Measurements from ENCODE around the gene NKD2. TPM values are rescaled to one million over a fixed set of nuclear protein-coding genes. Genes with fewer than 3 reads are reported as not detected.

NKD2 gene
- total RNA-seq, 1 donor from 2014 or later: 4.3 TPM

GRCh38 chr5:1027631-1028441 lies 19.2 kb downstream of the NKD2 start:
- intact Hi-C loops (cut with micrococcal nuclease): no loop called here

- intact Hi-C loops (cut with micrococcal nuclease): no loop called here
Observed at GRCh38 chr5:1028481-1029281, 20.1 kb downstream of the NKD2 start.

- intact Hi-C loops (cut with micrococcal nuclease): no loop called here
Observed at GRCh38 chr5:1029282-1029944, 20.8 kb downstream of the NKD2 start.

- intact Hi-C loops (cut with micrococcal nuclease): no loop called here
Observed at GRCh38 chr5:1029945-1030625, 21.5 kb downstream of the NKD2 start.

GRCh38 chr5:1030801-1031271 lies 22.2 kb downstream of the NKD2 start:
- intact Hi-C loops (cut with micrococcal nuclease): no loop called here

GRCh38 chr5:1031306-1031959 lies 22.8 kb downstream of the NKD2 start:
- intact Hi-C loops (cut with micrococcal nuclease): no loop called here

GRCh38 chr5:1032011-1032410 lies 23.4 kb downstream of the NKD2 start:
- intact Hi-C loops (cut with micrococcal nuclease): no loop called here

- intact Hi-C loops (cut with micrococcal nuclease): no loop called here
Observed at GRCh38 chr5:1032551-1033027, 24.0 kb downstream of the NKD2 start.

GRCh38 chr5:1033178-1033577 lies 24.6 kb downstream of the NKD2 start:
- intact Hi-C loops (cut with micrococcal nuclease): no loop called here

GRCh38 chr5:1033606-1034420 lies 25.2 kb downstream of the NKD2 start:
- intact Hi-C loops (cut with micrococcal nuclease): no loop called here

GRCh38 chr5:1034421-1034905 lies 25.9 kb downstream of the NKD2 start:
- intact Hi-C loops (cut with micrococcal nuclease): no loop called here

GRCh38 chr5:1034986-1035385 lies 26.4 kb downstream of the NKD2 start:
- intact Hi-C loops (cut with micrococcal nuclease): no loop called here

- intact Hi-C loops (cut with micrococcal nuclease): no loop called here
Observed at GRCh38 chr5:1035421-1036405, 27.1 kb downstream of the NKD2 start.

- intact Hi-C loops (cut with micrococcal nuclease): no loop called here
Observed at GRCh38 chr5:1036504-1037122, 28.0 kb downstream of the NKD2 start.

GRCh38 chr5:1037123-1037670 lies 28.6 kb downstream of the NKD2 start:
- intact Hi-C loops (cut with micrococcal nuclease): no loop called here

- intact Hi-C loops (cut with micrococcal nuclease): no loop called here
Observed at GRCh38 chr5:1037671-1038416, 29.2 kb downstream of the NKD2 start.

Measured in T-helper 1 cell treated with Interleukin-12 subunit alpha and Interleukin-12 subunit beta and Interleukin-4 antibody, amounts not matched to agents 30 ng/mL and 1 ng/mL, for 36 hours (primary cell).